Measurements from ENCODE around the gene IQCH.

Gene IQCH

GRCh38 chr15:67296684-67297083, 42.1 kb downstream of the IQCH start:
- TF ChIP-seq CTCF (IDR thresholded peaks at IDR 0.05) = no peak

GRCh38 chr15:67300266-67301025, 45.9 kb downstream of the IQCH start:
- no peak for TF ChIP-seq CTCF (IDR thresholded peaks at IDR 0.05)

- peak; percentile 62; the same call in 1 of the 2 replicates for TF ChIP-seq CTCF (IDR thresholded peaks at IDR 0.05)
These were observed 49.1 kb downstream of the IQCH start for GRCh38 chr15:67303490-67304363.

GRCh38 chr15:67304778-67305177, 50.2 kb downstream of the IQCH start:
- no peak for TF ChIP-seq CTCF (IDR thresholded peaks at IDR 0.05)

- no peak for TF ChIP-seq CTCF (IDR thresholded peaks at IDR 0.05)
These were observed 50.9 kb downstream of the IQCH start for GRCh38 chr15:67305506-67305905.

- no peak for TF ChIP-seq CTCF (IDR thresholded peaks at IDR 0.05)
These were observed 52.6 kb downstream of the IQCH start for GRCh38 chr15:67307156-67307555.

- no peak for TF ChIP-seq CTCF (IDR thresholded peaks at IDR 0.05)
These were observed 53.5 kb downstream of the IQCH start for GRCh38 chr15:67307889-67308597.
